NCI-H510A treated with DMSO at 0.1 percent for 48 hours (cell line): ENCODE results near the gene FRZB.
A peak's percentile ranks its signal among the peaks of the same experiment; 100 is the strongest.

ENCODE experiments used
- DNase-seq: peaks from one replicate; lab custom pipeline; 2025; lab: John Stamatoyannopoulos, UW

The FRZB gene

GRCh38 chr2:182834293-182834692 is 32.1 kb downstream of the FRZB start:
- no peak for DNase-seq

- no peak for DNase-seq
Measured at GRCh38 chr2:182833084-182833854, 33.2 kb downstream of the FRZB start.

GRCh38 chr2:182831921-182832320 is 34.5 kb downstream of the FRZB start:
- no peak for DNase-seq

- DNase-seq: no peak
Measured at GRCh38 chr2:182831101-182831500, 35.3 kb downstream of the FRZB start.

- DNase-seq: no peak
Measured at GRCh38 chr2:182827182-182827879, 39.1 kb downstream of the FRZB start.

- no peak for DNase-seq
Measured at GRCh38 chr2:182826496-182826895, 39.9 kb downstream of the FRZB start.

- DNase-seq: peak; percentile 77
Measured at GRCh38 chr2:182826064-182826463, 40.4 kb downstream of the FRZB start.

- DNase-seq: peak; percentile 98
Measured at GRCh38 chr2:182824767-182825158, 41.7 kb downstream of the FRZB start.

- DNase-seq: peak; percentile 98
Measured at GRCh38 chr2:182824056-182824766, 42.2 kb downstream of the FRZB start.

GRCh38 chr2:182822733-182823132 is 43.7 kb downstream of the FRZB start:
- no peak for DNase-seq

GRCh38 chr2:182821182-182821581 is 45.3 kb downstream of the FRZB start:
- no peak for DNase-seq

- no peak for DNase-seq
Measured at GRCh38 chr2:182819412-182819811, 47.0 kb downstream of the FRZB start.

- DNase-seq: peak; percentile 65
Measured at GRCh38 chr2:182818925-182819324, 47.5 kb downstream of the FRZB start.

- DNase-seq: peak; percentile 65
Measured at GRCh38 chr2:182818501-182818900, 47.9 kb downstream of the FRZB start.

- no peak for DNase-seq
Measured at GRCh38 chr2:182817558-182817957, 48.9 kb downstream of the FRZB start.

GRCh38 chr2:182816866-182817265 is 49.6 kb downstream of the FRZB start:
- no peak for DNase-seq

- DNase-seq: no peak
Measured at GRCh38 chr2:182814804-182815203, 51.6 kb downstream of the FRZB start.

- DNase-seq: no peak
Measured at GRCh38 chr2:182814380-182814779, 52.1 kb downstream of the FRZB start.

- DNase-seq: no peak
Measured at GRCh38 chr2:182810087-182810486, 56.4 kb downstream of the FRZB start.

- no peak for DNase-seq
Measured at GRCh38 chr2:182807319-182807718, 59.1 kb downstream of the FRZB start.

GRCh38 chr2:182804128-182804527 is 62.3 kb downstream of the FRZB start:
- DNase-seq: no peak

- DNase-seq: no peak
Measured at GRCh38 chr2:182798736-182799135, 67.7 kb downstream of the FRZB start.

- no peak for DNase-seq
Measured at GRCh38 chr2:182792441-182792840, 74.0 kb downstream of the FRZB start.
